NCI-H460 (cell line): ENCODE results near the gene C11orf68. TPM values are rescaled to one million over a fixed set of nuclear protein-coding genes. Genes with fewer than 3 reads are reported as not detected.

Experiments used
- DNase-seq: peaks from one replicate; pipeline ENCODE4 v3.0.0-alpha.2; 2016; ENCODE audit warnings: low read depth; ENCODE audit errors: extremely low read depth
- total RNA-seq: library from RNA; depleted of rRNA; stranded (reverse); fragments of >200 nt; shearing (Covaris generic); gene quantifications from 2 replicates; pipeline ENCODE4 v1.2.3, GENCODE V29; 2014; rRNA removed

C11orf68 gene
- total RNA-seq, 1 experiment from 2014 or later: 7.4 TPM

DNA sequence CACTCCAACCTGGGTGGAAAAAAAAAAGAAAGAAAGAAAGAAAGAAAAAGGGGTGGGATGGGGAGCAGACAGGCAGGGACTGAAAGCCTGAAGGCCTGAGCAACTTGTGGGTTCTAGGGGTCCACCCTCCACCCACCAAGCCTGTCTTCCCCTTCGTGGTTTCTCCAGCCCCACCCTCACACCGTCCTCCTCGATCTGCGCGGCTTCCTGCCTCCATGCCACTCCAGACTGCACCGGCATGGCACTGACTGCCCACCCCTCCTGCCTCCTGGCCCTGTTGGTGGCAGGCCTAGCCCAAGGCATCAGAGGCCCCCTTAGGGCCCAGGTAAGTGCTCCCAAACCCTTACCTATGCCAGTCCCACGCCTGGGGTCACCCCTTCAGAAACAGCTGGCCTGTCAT, 39.2 kb downstream of the C11orf68 start, which contains the start of gene CTSW:
TSS of gene CTSW (plus strand) at position 221 of the 400 bp plus-strand sequence. CDS start at position 239, 18 bp downstream.
- no peak for DNase-seq

DNA sequence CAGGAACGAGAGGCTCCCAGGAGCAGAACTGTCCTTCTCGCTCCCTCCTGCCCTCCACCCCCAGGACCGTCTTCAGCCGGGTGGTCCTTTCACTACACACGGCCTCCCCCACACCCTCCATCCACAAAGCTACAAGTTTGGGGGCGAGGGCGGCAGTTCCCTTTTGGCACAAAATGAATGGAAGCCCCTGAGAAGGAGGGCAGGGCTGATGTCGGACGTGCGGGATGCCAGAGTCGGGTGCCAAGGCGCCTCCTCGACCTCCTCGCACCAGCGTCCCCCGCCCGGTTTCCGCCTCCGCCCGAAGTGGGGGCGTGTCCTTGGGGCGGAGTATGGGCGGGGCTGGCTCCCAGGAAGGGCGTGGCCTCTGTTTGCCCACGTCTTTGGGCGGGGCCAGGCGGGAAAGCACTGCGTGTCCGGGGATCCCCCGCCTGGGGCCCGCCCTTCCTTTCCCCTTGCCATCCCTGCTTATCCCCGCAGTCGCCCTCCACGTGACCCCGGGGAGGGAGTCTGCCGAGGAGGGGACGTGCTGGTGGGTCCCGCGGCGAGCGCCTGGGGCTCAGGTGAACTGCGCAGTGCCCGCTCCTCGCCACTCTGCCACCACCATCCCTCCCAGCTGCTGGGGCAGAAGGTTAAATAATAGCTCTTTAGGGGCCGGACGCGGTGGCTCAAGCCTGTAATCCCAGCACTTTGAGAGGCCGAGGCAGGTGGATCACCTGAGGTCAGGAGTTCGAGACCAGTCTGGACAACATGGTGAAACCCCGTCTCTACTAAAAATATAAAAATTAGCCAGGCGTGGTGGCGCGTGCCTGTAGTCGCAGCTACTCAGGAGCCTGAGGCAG, 45.3 kb downstream of the C11orf68 start:
- DNase-seq: peak; percentile 86

DNA sequence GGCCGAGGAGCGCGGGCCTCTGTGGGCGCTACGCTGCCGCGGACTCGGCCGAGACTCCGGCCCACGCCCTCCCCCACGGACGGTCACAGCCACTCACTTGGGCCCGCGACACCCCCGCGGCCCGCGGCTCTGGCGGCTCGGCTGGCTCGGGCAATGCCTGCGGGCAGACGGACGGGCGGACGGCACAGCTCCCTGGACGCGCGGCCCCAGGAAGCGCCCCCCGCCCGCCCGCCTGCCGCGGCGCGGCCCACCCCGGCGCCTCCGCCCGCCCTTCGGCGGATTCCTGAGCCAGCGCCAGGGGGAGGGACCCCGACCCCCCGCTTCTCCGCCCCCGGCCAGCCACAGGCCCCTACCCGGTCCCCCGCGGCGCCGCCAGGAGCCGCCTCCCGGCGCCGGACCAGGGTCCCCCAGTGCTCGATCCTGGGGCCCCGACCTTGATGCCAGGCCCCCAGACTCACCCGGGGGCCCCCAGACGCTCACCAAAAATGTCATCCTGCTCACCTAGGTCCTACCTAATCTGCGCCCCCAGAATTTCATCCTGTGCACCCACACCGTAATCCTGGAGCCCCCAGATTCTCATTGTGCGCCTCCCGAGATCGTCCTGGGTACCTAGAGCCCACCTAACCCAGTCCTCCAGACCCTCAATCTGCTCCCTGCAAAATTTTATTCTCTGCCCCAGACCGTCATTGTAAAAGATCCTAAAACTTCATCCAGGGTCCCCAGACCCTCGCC, 46.1 kb downstream of the C11orf68 start, which contains the start of gene EFEMP2:
TSS of gene EFEMP2 (minus strand) at position 215 of the 732 bp plus-strand sequence. CDS start 446 bp downstream, outside the sequence.
- DNase-seq: no peak

DNA sequence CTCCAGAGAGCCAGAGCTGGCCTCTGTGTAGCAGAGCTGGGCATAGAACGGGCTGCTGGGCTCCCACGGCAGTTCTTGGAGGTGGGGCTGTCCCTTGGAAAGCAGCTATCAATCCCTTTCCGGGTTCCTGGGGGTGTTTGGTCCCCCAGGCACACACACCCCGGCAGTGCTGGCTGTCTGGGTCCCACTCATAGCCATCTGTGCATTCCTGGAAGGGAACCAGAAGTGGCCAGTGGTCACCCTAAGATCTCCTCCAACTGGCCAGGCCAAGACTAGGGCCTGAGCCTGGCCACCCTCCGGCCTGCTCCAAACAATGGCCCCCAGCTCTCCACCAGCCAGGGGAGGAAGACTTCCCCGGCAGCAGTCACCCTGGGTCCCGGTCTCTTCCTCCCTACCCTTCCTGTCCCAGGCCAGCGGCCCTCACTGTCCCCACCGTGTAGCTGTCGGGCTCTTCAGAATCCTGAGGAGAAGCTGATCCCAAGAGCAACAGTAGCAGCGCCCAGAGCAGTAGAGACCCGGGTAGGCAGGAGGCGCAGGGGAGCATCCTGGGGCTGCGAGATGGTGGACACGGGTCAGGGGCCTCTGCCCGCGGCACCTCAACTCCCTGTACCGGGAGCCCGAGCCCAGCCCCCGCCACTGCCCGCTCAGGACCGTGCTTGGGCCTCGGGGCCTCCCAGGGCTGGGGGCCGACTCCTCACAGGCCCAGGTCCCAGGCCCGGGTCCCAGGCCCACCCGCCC, 46.9 kb downstream of the C11orf68 start:
- DNase-seq: no peak

DNA sequence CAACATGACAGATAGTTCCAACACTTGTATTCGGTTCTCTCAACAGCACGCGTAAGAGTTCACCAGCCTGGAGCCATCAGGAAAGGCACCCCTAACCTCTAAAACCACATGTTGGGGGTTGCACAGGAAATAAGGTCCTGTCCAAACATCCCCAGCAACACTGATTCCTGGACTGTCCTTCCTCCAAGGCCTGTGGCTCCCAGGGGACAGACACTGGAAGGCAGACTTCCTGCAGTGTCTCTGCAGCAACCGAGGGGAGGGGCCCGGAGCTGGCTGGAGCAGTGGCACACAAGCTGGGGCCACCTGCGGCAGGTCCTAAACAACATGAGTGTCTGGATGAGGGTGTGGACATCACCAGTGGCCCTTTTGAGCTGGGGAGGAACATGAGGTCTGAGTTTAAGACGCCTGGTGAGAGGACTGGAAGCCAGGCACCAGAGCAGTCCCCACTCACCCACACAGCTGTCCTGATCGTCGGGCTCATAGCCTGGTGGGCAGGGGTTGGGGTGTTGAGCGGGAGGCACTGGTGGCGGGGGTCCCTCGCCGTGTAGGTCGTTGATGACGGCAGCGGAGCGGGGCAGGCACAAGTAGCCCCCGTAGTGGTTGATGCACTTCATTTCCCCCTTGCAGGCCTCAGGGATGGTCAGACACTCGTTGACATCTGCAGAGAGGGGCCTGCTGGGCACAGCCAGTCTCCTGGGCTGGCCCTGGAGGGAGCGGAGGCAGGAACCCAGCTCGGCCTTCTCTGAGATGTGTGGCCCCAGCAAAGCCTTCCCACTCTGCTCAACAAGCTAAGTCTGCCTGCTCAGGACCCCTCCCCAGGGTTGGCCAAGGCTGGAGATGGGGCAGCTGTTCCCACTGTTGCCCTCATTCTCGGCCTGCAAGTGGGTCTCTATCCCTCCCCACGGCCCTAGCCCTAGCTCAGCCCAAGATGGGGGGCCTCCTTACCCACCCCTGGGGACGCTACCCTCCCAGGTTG, 47.9 kb downstream of the C11orf68 start:
- DNase-seq: no peak

DNA sequence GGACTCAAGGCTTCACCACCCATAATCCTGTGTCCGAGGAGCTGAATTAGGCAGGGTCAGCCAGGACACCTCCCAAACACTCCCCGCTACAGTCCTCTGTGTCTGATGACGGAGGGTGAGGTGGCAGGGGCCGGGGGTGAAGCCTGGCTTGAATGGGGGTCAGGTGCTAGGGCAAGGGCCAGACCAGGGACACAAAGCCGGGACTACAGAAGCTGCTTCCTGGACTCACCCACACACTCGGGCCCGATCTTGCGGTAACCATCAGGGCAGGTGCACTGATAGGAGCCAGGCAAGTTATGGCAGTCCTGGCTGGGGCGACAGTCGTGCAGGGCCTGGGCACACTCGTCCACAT, 48.6 kb downstream of the C11orf68 start:
- no peak for DNase-seq

DNA sequence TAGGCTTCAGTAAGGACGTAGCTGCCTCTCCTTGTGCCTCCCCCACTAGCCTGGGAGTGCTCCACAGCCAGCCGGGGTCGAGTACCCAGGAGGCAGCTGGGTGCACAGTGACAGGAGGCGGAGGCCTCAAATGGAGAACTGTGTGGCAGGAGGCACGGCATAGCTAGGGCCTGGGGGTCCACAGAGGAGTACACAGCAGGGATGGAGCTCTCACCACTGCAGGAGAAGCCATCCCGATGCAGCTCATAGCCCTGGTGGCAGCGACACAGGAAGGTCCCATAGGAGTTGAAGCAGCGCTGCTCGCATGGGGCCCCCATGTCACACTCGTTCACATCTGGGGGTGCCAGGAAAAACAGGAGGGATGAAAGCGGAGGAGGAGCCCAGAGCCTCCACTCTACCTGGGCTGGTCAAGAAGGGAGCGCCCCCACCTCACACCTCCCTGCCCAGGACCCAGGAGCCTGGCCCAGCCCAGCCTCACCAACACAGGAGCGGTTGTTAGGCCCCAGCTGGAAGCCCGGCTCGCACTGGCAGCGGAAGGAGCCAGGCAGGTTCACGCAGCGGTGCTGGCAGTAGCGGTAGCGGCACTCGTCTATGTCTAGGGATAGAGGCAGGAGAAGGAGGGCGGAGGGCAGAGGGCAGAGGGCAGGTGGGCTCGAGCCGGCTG, 49.1 kb downstream of the C11orf68 start:
- DNase-seq: no peak

DNA sequence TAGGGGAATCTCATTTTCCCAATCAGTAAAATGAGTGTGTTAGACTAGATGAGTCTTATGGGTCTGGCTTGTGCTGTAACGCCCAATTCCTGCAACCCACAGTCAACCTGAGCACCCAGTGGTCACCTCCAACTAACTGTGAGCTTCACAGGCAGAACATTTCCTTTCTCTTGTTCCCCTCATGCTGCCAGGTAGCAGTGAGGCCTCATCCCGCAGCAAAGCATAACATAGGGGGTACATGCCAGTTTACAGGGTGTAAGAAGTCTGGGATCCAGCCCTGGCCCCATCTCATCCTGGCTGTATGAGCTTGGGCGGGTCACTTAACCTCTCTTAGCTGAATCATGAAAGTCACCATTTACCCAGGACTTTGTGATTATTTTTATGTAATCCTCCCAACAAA, 50.0 kb downstream of the C11orf68 start:
- no peak for DNase-seq

DNA sequence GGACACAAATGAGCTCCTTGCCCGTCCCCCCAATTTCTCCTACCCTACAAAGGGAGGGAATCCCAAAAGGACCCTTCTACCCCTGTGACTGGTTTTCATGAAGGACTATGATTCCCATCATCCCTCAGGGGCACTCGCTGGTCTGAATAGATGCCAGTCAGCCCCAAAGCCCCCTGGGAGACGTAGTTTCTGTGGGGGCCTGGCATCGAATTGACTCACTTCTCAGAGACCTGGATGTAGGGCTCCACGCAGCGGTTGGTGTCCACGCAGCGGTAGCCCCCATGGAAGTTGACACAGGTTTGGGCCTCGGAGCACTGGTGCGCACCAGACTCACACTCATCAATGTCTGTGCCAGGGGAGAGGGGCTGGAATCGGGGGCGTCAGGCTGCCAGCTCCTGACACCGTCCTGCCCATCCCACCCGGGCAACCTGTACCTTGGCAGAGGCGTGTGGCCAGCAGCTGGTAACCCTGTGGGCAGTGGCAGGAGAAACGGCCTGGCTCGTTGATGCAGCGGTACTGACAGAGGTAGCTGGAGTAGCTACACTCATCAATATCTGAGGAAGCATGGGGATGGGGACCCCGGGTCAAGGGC, 50.7 kb downstream of the C11orf68 start:
- no peak for DNase-seq

DNA sequence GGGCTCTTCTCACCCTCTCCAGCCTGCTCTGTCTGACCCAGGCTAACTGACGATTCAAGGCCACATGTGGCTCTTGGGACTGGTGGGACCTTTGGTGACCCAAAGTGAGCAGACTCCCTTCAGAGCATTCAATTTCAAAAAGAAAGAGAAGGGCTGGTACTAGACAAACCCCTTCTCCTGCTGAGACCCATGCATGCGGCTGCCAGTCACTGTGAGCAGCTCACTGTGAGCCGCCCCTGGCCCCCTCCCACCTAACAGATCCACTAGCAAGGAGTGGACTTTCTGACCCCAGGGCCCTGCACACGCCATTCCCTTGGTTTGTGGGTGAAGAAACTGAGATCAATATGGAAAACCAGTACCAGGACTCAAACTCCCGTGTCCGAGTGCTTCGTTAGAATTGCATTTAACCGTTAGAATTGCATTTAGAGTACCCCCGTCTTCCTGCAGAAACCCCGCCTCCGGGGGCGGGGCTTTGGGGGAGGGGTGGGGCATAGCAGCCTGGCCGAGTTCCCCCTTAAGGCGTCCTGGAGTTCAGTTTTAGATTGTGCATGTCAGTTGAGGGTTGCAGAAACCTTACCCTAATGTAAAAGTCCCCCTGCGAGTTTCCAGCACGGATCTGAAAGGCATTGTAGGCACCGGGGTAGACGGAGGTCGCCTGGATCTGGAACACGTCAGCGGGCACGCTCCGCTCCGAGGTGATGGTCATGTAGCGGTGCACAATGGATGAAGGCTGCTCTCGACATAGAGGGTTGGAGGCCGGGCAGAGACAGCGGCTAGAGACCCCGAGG, 51.4 kb downstream of the C11orf68 start:
- no peak for DNase-seq

Other genes with a start within 250 kb of the C11orf68 start
- gene KAT5, start 206.8 kb downstream of the C11orf68 start, total RNA-seq: 32.7 and 35.9 TPM in 2 replicates
- 13.9 and 15.4 TPM in 2 replicates for gene RNASEH2C, start 198.3 kb downstream of the C11orf68 start, total RNA-seq
- 7.6 and 8.3 TPM in 2 replicates for gene AP5B1, start 138.1 kb downstream of the C11orf68 start, total RNA-seq
- not detected in 2 replicates for gene OVOL1, start 132.0 kb downstream of the C11orf68 start, total RNA-seq
- 0.05 TPM in 1 of 2 replicates, not detected in the other for gene SNX32, start 85.1 kb downstream of the C11orf68 start, total RNA-seq
- 362 and 364 TPM in 2 replicates for gene CFL1, start 60.9 kb downstream of the C11orf68 start, total RNA-seq
- 36.8 and 39.1 TPM in 2 replicates for gene MUS81, start 58.6 kb downstream of the C11orf68 start, total RNA-seq
- 1.0 and 2.8 TPM in 2 replicates for gene EFEMP2, start 46.3 kb downstream of the C11orf68 start, total RNA-seq
- not detected in 2 replicates for gene CTSW, start 39.2 kb downstream of the C11orf68 start, total RNA-seq
- 89.6 and 109 TPM in 2 replicates for gene FIBP, start 30.6 kb downstream of the C11orf68 start, total RNA-seq
- 27.3 and 27.5 TPM in 2 replicates for gene CCDC85B, start 28.4 kb downstream of the C11orf68 start, total RNA-seq
- gene FOSL1, start 18.7 kb downstream of the C11orf68 start, total RNA-seq: 56.1 and 58.4 TPM in 2 replicates
- 57.2 and 62.4 TPM in 2 replicates for gene DRAP1, start 364 bp upstream of the C11orf68 start, total RNA-seq
- gene TSGA10IP, start 26.4 kb upstream of the C11orf68 start, total RNA-seq: not detected in 2 replicates
- 24.7 and 28.4 TPM in 2 replicates for gene SART1, start 42.7 kb upstream of the C11orf68 start, total RNA-seq
- gene EIF1AD, start 83.1 kb upstream of the C11orf68 start, total RNA-seq: 23.0 TPM in 2 replicates
- gene BANF1, start 83.4 kb upstream of the C11orf68 start, total RNA-seq: 53.6 and 64.3 TPM in 2 replicates
- not detected in 2 replicates for gene CST6, start 92.9 kb upstream of the C11orf68 start, total RNA-seq
- not detected in 2 replicates for gene CATSPER1, start 107.4 kb upstream of the C11orf68 start, total RNA-seq
- not detected in 2 replicates for gene GAL3ST3, start 130.1 kb upstream of the C11orf68 start, total RNA-seq
- gene SF3B2, start 133.3 kb upstream of the C11orf68 start, total RNA-seq: 91.7 and 101 TPM in 2 replicates
- gene PACS1, start 151.2 kb upstream of the C11orf68 start, total RNA-seq: 10.3 and 13.9 TPM in 2 replicates